ENCODE data around the gene HOXC4. TPM values are rescaled to one million over a fixed set of nuclear protein-coding genes. Genes with fewer than 3 reads are reported as not detected.

The HOXC4 gene
- total RNA-seq, 2 donors from 2014 or later, result 0.62 TPM; not detected in 1

DNA sequence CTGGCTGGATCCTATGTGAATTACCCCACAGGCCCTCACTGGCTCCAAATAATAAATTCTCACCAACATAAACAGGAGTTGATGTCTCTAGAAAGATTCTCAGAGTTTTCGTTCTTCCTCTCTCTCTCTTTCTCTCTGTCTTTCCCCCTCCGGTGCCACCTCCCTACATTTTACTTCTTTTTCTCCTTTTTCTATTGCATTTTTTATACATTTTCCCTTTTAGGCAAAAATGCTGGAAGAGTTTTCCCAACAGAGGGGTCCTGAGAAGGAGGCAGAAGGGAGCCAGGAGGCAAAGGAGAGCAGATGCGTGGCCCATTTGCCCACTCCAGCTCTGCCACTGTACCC lies 26.2 kb upstream of the HOXC4 start:
- TF ChIP-seq, protein P1, sequence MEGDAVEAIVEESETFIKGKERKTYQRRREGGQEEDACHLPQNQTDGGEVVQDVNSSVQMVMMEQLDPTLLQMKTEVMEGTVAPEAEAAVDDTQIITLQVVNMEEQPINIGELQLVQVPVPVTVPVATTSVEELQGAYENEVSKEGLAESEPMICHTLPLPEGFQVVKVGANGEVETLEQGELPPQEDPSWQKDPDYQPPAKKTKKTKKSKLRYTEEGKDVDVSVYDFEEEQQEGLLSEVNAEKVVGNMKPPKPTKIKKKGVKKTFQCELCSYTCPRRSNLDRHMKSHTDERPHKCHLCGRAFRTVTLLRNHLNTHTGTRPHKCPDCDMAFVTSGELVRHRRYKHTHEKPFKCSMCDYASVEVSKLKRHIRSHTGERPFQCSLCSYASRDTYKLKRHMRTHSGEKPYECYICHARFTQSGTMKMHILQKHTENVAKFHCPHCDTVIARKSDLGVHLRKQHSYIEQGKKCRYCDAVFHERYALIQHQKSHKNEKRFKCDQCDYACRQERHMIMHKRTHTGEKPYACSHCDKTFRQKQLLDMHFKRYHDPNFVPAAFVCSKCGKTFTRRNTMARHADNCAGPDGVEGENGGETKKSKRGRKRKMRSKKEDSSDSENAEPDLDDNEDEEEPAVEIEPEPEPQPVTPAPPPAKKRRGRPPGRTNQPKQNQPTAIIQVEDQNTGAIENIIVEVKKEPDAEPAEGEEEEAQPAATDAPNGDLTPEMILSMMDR (IDR thresholded peaks at IDR 0.05), result no peak
- no peak for TF ChIP-seq POLR2AphosphoS5 (IDR thresholded peaks at IDR 0.05)
- TF ChIP-seq POLR2A (IDR thresholded peaks at IDR 0.05), result no peak
- H3K27me3 ChIP-seq (replicated peaks; ENCODE audit: insufficient read depth), result peaks cover 82% of the 10 kb centered on the region
- H3K4me3 ChIP-seq, result no peak overlapping the region
- H3K27ac ChIP-seq, result no peak overlapping the region
- H3K4me1 ChIP-seq (replicated peaks), result no peaks in the 10 kb centered on the region
- H3K9me3 ChIP-seq, result no peaks in the 10 kb centered on the region
- 36% methylated on average over 3 of the region's 3 CpGs for WGBS
- no peaks in the 10 kb centered on the region for H3K36me3 ChIP-seq
- no peak for DNase-seq (ENCODE audit: low spot score)
- intact Hi-C loops (cut with DNase I), result no loop called here

DNA sequence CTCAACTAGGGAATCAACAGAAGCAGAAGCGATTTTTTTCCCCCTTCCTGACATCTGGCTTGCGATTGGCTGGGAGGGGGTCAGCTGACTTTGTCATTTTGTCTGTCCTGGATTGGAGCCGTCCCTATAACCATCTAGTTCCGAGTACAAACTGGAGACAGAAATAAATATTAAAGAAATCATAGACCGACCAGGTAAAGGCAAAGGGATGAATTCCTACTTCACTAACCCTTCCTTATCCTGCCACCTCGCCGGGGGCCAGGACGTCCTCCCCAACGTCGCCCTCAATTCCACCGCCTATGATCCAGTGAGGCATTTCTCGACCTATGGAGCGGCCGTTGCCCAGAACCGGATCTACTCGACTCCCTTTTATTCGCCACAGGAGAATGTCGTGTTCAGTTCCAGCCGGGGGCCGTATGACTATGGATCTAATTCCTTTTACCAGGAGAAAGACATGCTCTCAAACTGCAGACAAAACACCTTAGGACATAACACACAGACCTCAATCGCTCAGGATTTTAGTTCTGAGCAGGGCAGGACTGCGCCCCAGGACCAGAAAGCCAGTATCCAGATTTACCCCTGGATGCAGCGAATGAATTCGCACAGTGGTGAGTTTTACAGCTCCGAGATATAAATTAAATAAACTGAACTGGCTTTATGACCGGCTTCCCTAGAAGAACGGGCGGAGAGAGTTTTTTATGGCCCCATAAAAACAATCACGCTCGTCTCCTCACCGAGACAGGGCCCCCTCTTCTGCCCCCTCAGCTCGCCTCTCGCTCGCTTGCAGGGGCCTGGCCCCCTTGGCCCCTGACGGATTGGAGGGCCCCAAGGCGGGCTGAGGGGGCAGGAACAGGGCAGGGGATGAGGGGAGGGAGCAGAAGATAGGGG lies 25.1 kb upstream of the HOXC4 start, which contains the start of gene HOXC6:
TSS of gene HOXC6 (plus strand) at position 127 of the 888 bp plus-strand sequence. CDS start at position 209, 82 bp downstream.
- intact Hi-C loops (cut with DNase I), result no loop called here
- no peaks in the 10 kb centered on the region for H3K4me1 ChIP-seq (replicated peaks)
- H3K27ac ChIP-seq, result no peak within 1 kb of the TSS
- no peaks in the 10 kb centered on the region for H3K9me3 ChIP-seq
- 4% methylated on average over 36 of the region's 36 CpGs for WGBS
- DNase-seq (ENCODE audit: low spot score), result no peak
- TF ChIP-seq POLR2A (IDR thresholded peaks at IDR 0.05), result no peak
- peak; percentile 62 for TF ChIP-seq POLR2AphosphoS5 (IDR thresholded peaks at IDR 0.05)
- H3K27me3 ChIP-seq (replicated peaks; ENCODE audit: insufficient read depth), result peaks cover 73% of the 10 kb centered on the region
- no peak within 1 kb of the TSS for H3K4me3 ChIP-seq
- no peaks in the 10 kb centered on the region for H3K36me3 ChIP-seq

DNA sequence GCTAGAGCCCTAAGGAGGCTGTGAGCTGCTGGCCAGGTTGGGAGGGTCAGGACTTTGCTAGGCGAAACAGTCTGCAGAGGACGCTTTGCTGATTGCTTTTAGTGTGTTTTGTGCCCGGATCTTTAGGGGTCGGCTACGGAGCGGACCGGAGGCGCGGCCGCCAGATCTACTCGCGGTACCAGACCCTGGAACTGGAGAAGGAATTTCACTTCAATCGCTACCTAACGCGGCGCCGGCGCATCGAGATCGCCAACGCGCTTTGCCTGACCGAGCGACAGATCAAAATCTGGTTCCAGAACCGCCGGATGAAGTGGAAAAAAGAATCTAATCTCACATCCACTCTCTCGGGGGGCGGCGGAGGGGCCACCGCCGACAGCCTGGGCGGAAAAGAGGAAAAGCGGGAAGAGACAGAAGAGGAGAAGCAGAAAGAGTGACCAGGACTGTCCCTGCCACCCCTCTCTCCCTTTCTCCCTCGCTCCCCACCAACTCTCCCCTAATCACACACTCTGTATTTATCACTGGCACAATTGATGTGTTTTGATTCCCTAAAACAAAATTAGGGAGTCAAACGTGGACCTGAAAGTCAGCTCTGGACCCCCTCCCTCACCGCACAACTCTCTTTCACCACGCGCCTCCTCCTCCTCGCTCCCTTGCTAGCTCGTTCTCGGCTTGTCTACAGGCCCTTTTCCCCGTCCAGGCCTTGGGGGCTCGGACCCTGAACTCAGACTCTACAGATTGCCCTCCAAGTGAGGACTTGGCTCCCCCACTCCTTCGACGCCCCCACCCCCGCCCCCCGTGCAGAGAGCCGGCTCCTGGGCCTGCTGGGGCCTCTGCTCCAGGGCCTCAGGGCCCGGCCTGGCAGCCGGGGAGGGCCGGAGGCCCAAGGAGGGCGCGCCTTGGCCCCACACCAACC lies 23.9 kb upstream of the HOXC4 start:
- TF ChIP-seq POLR2A (IDR thresholded peaks at IDR 0.05) (no peak), POLR2AphosphoS5 (IDR thresholded peaks at IDR 0.05) (no peak)
- TF ChIP-seq, protein P1 (IDR thresholded peaks at IDR 0.05), result no peak
- no peaks in the 10 kb centered on the region for H3K9me3 ChIP-seq

DNA sequence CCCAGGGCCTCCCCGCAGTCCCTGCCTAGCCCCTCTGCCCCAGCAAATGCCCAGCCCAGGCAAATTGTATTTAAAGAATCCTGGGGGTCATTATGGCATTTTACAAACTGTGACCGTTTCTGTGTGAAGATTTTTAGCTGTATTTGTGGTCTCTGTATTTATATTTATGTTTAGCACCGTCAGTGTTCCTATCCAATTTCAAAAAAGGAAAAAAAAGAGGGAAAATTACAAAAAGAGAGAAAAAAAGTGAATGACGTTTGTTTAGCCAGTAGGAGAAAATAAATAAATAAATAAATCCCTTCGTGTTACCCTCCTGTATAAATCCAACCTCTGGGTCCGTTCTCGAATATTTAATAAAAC lies 23.2 kb upstream of the HOXC4 start:
- Histone ChIP-seq H3K4me1 (replicated peaks) (peaks cover 9% of the 10 kb centered on the region), H3K9me3 (no peaks in the 10 kb centered on the region), H3K27ac (no peak overlapping the region), H3K36me3 (no peaks in the 10 kb centered on the region), H3K4me3 (no peak overlapping the region), H3K27me3 (replicated peaks; ENCODE audit: insufficient read depth) (peaks cover 76% of the 10 kb centered on the region)
- WGBS, result 34% methylated on average over 7 of the region's 7 CpGs
- intact Hi-C loops (cut with DNase I), result no loop called here
- no peak for DNase-seq (ENCODE audit: low spot score)
- TF ChIP-seq POLR2AphosphoS5 (IDR thresholded peaks at IDR 0.05) (no peak), POLR2A (IDR thresholded peaks at IDR 0.05) (no peak)
- TF ChIP-seq, protein P1 (IDR thresholded peaks at IDR 0.05), result no peak

More for the DNA sequence above, 23.9 kb upstream of the HOXC4 start:
- no peak for DNase-seq (ENCODE audit: low spot score)
- 13% methylated on average over 52 of the region's 53 CpGs for WGBS
- peaks cover 9% of the 10 kb centered on the region for H3K4me1 ChIP-seq (replicated peaks)
- no peak overlapping the region for H3K27ac ChIP-seq
- no peak overlapping the region for H3K4me3 ChIP-seq
- intact Hi-C loops (cut with DNase I), result no loop called here
- H3K27me3 ChIP-seq (replicated peaks; ENCODE audit: insufficient read depth), result peaks cover 73% of the 10 kb centered on the region
- no peaks in the 10 kb centered on the region for H3K36me3 ChIP-seq

DNA sequence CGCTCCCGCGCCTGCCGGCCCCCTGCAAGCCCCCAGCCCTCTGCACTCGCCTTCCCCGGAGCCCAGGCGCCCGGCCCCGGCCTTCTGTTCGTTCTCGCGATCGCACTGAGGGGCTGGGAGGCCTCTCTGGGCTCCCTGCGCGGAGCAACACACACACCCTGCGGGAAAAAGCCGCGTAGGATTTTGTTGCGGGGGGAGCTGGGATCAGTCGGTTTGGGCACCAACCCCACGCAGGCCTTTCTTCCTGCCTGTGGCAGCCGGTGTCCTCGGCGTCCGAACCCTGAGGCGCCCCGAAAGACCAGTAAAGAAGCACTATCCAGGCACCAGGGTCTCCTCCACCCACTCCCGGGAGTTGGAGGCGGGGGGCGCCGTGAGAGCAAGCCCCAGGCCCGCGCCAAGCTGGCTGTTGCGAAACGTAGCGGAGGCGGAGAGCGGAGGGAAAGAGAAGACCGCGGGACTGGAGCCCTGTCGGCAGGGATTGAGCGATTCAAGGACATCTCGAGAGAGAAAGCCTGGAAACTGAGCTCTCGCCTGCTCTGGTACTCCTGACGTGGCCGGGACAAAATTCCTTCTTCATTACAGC lies 22.7 kb upstream of the HOXC4 start:
- DNase-seq (ENCODE audit: low spot score), result no peak
- WGBS, result 5% methylated on average over 46 of the region's 46 CpGs
- intact Hi-C loops (cut with DNase I), result no loop called here

More for the DNA sequence above, 22.7 kb upstream of the HOXC4 start:
- Histone ChIP-seq H3K36me3 (no peaks in the 10 kb centered on the region), H3K9me3 (no peaks in the 10 kb centered on the region), H3K4me3 (no peak overlapping the region), H3K27ac (no peak overlapping the region), H3K27me3 (replicated peaks; ENCODE audit: insufficient read depth) (peaks cover 79% of the 10 kb centered on the region), H3K4me1 (replicated peaks) (peaks cover 9% of the 10 kb centered on the region)
- no peak for TF ChIP-seq POLR2AphosphoS5 (IDR thresholded peaks at IDR 0.05)
- no peak for TF ChIP-seq POLR2A (IDR thresholded peaks at IDR 0.05)
- TF ChIP-seq, protein P1 (IDR thresholded peaks at IDR 0.05), result no peak
